IMR-90 (cell line): ENCODE measurements around the gene F10. TPM values are rescaled to one million over a fixed set of nuclear protein-coding genes. Genes with fewer than 3 reads are reported as not detected.

Experiments
- ATAC-seq: fragments of 200-7000 bp; cut with Tn5 transposase; 2 replicates; pipeline ENCODE4 v1.9.1; 2020; ENCODE audit warnings: low read depth, mild to moderate bottlenecking, moderate library complexity
- BruUV-seq: library from RNA; stranded (reverse); fragments of 400-500 nt; replicated peaks from 2 replicates; lab custom pipeline; 2021; lab: Mats Ljungman, UMichigan
- CTCF ChIA-PET: fragments of 300-600 bp; formaldehyde crosslinking; extraction: SDS; loops from one replicate; lab custom pipeline; 2021; ENCODE audit warnings: antibody characterized with exemption; lab: Yijun Ruan, JAX
- POLR2A ChIA-PET: fragments of 300-600 bp; sonication (Branson Sonifier 250); formaldehyde crosslinking; loops from one replicate; lab custom pipeline; 2022; ENCODE audit warnings: antibody characterized with exemption; ENCODE audit not compliant: unreplicated experiment; lab: Charles Lee
- DNase-seq: peaks from one replicate; pipeline ENCODE4 v3.0.0; 2013
- H2AFZ ChIP-seq: replicated peaks from 2 replicates; pipeline ENCODE3; 2013; ENCODE audit warnings: low read length, mild to moderate bottlenecking; ENCODE audit not compliant: poor library complexity
- H2AK5ac ChIP-seq: 2 replicates; pipeline ENCODE4 v1.6.1; 2013; ENCODE audit warnings: low read depth, low read length, inconsistent platforms
- H2AK9ac ChIP-seq: replicated peaks from 2 replicates; pipeline ENCODE3; 2013; ENCODE audit warnings: mild to moderate bottlenecking, low read depth, low read length, moderate library complexity; ENCODE audit not compliant: poor library complexity
- H2BK120ac ChIP-seq: 2 replicates; pipeline ENCODE4 v1.6.1; 2013; ENCODE audit warnings: low read depth, low read length, inconsistent platforms
- H2BK15ac ChIP-seq: 3 replicates; pipeline ENCODE4 v1.6.1; 2013; ENCODE audit warnings: low read depth, low read length, inconsistent platforms
- H2BK20ac ChIP-seq: 2 replicates; pipeline ENCODE4 v1.6.1; 2013; ENCODE audit warnings: low read depth, mild to moderate bottlenecking, inconsistent platforms, low read length, moderate library complexity
- H2BK5ac ChIP-seq: 2 replicates; pipeline ENCODE4 v1.6.1; 2013; ENCODE audit warnings: mild to moderate bottlenecking, low read depth, low read length, inconsistent platforms; ENCODE audit not compliant: poor library complexity, severe bottlenecking
- H3K14ac ChIP-seq: replicated peaks from 2 replicates; pipeline ENCODE4 v1.6.1; 2013; ENCODE audit warnings: low read depth, low read length, inconsistent platforms
- H3K18ac ChIP-seq: 2 replicates; pipeline ENCODE4 v1.6.1; 2013; ENCODE audit warnings: low read depth, low read length, control low read depth
- H3K23ac ChIP-seq: 2 replicates; pipeline ENCODE4 v1.6.1; 2013; ENCODE audit warnings: low read depth, low read length, inconsistent platforms
- H3K27ac ChIP-seq: 2 replicates; pipeline ENCODE4 v1.5.1; 2013; ENCODE audit warnings: mild to moderate bottlenecking, control low read depth, low read length; ENCODE audit not compliant: insufficient read depth
- H3K27me3 ChIP-seq: 2 replicates; pipeline ENCODE4 v1.6.1; 2013; ENCODE audit warnings: low read length; ENCODE audit not compliant: control insufficient read depth, insufficient read depth
- H3K36me3 ChIP-seq: 2 replicates; pipeline ENCODE4 v1.6.1; 2013; ENCODE audit warnings: low read length, mixed read lengths; ENCODE audit not compliant: control insufficient read depth, insufficient read depth
- H3K4ac ChIP-seq: 2 replicates; pipeline ENCODE4 v1.6.1; 2013; ENCODE audit warnings: low read depth, low read length, inconsistent platforms
- H3K4me1 ChIP-seq: 2 replicates; pipeline ENCODE4 v1.6.1; 2013; ENCODE audit warnings: low read length, mixed read lengths; ENCODE audit not compliant: control insufficient read depth, insufficient read depth
- H3K4me2 ChIP-seq: 2 replicates; pipeline ENCODE4 v1.6.1; 2013; ENCODE audit warnings: low read depth, mild to moderate bottlenecking, control low read depth, low read length, moderate library complexity
- H3K4me3 ChIP-seq: 2 replicates; pipeline ENCODE4 v1.5.1; 2013; ENCODE audit warnings: low read depth, mild to moderate bottlenecking, control low read depth, low read length, moderate library complexity; ENCODE audit not compliant: insufficient read depth
- H3K56ac ChIP-seq: 2 replicates; pipeline ENCODE4 v1.6.1; 2013; ENCODE audit warnings: low read length, inconsistent platforms; ENCODE audit not compliant: insufficient read depth; ENCODE audit errors: extremely low read depth
- H3K79me1 ChIP-seq, 2 experiments: 2 replicates each; pipeline ENCODE4 v1.6.1; 2013; ENCODE audit warnings: low read length in 2 of 2, inconsistent platforms in 1 of 2, low read depth in 1 of 2
- H3K9ac ChIP-seq: 2 replicates; pipeline ENCODE4 v1.6.1; 2013; ENCODE audit warnings: low read depth, low read length, control low read depth
- H3K9me1 ChIP-seq: 2 replicates; pipeline ENCODE4 v1.6.1; 2013; ENCODE audit warnings: low read length, inconsistent platforms; ENCODE audit not compliant: insufficient read depth
- H3K9me3 ChIP-seq: 2 replicates; pipeline ENCODE4 v1.6.1; 2013; ENCODE audit warnings: low read length; ENCODE audit not compliant: control insufficient read depth, insufficient read depth
- H4K20me1 ChIP-seq: 2 replicates; pipeline ENCODE4 v1.6.1; 2013; ENCODE audit warnings: low read length, inconsistent platforms; ENCODE audit not compliant: insufficient read depth
- H4K5ac ChIP-seq: 2 replicates; pipeline ENCODE4 v1.6.1; 2013; ENCODE audit warnings: mild to moderate bottlenecking, low read depth, low read length, control low read depth
- H4K8ac ChIP-seq, 2 experiments: 2 replicates each; pipeline ENCODE4 v1.6.1; 2013; ENCODE audit warnings: low read depth in 2 of 2, low read length in 2 of 2, control low read depth in 1 of 2, inconsistent platforms in 1 of 2
- H4K91ac ChIP-seq: 2 replicates; pipeline ENCODE4 v1.6.1; 2013; ENCODE audit warnings: low read depth, low read length, inconsistent platforms; ENCODE audit not compliant: insufficient read depth
- BHLHE40 ChIP-seq: fragments of 150-350 bp; IDR thresholded peaks from 2 replicates; pipeline ENCODE4 v1.6.1; 2016; ENCODE audit warnings: mild to moderate bottlenecking, low read depth, low read length
- CEBPB ChIP-seq: IDR thresholded peaks from 2 replicates; pipeline ENCODE4 v1.6.1; 2012; ENCODE audit warnings: low read depth, low read length, improper control_type of control experiment
- CHD1 ChIP-seq: IDR thresholded peaks from 2 replicates; pipeline ENCODE4 v1.6.1; 2012; ENCODE audit warnings: low read depth, low read length, improper control_type of control experiment
- FOS ChIP-seq: fragments of 150-350 bp; IDR thresholded peaks from 2 replicates; pipeline ENCODE4 v1.6.1; 2016; ENCODE audit warnings: low read depth, low read length
- MAFK ChIP-seq: IDR thresholded peaks from 2 replicates; pipeline ENCODE4 v1.6.1; 2012; ENCODE audit warnings: low read depth, low read length, improper control_type of control experiment
- MXI1 ChIP-seq: IDR thresholded peaks from 2 replicates; pipeline ENCODE4 v1.6.1; 2012; ENCODE audit warnings: low read depth, mild to moderate bottlenecking, low read length, moderate library complexity, borderline replicate concordance
- NFE2L2 ChIP-seq: fragments of 150-350 bp; IDR thresholded peaks from 2 replicates; pipeline ENCODE4 v1.6.1; 2016; ENCODE audit warnings: low read depth, mild to moderate bottlenecking, low read length
- POLR2A ChIP-seq: IDR thresholded peaks from 2 replicates; pipeline ENCODE4 v1.6.1; 2012; ENCODE audit warnings: mild to moderate bottlenecking, low read depth, low read length
- RAD21 ChIP-seq: IDR thresholded peaks from 2 replicates; pipeline ENCODE4 v1.6.1; 2012; ENCODE audit warnings: low read length, improper control_type of control experiment
- RCOR1 ChIP-seq: IDR thresholded peaks from 2 replicates; pipeline ENCODE4 v1.6.1; 2012; ENCODE audit warnings: mild to moderate bottlenecking, low read length, improper control_type of control experiment; ENCODE audit not compliant: insufficient replicate concordance
- RFX5 ChIP-seq: IDR thresholded peaks from 2 replicates; pipeline ENCODE4 v1.8.0; 2012; ENCODE audit warnings: low read depth, mild to moderate bottlenecking, low read length, moderate library complexity
- SMC3 ChIP-seq: fragments of 150-350 bp; IDR thresholded peaks from 2 replicates; pipeline ENCODE4 v1.6.1; 2016; ENCODE audit warnings: low read depth, mild to moderate bottlenecking, antibody characterized with exemption, low read length, moderate library complexity
- WGBS, 2 experiments: methylation state at CpG; one replicate each; pipeline versions ENCODE4 v1.1.5 to v1.1.7; 2013; ENCODE audit warnings: missing lambda C conversion rate in 2 of 2; ENCODE audit not compliant: insufficient read length in 1 of 2; ENCODE audit errors: extremely low coverage in 2 of 2; 5-methylcytosine and 5-hydroxymethylcytosine counted together
- dilution Hi-C: fragments of 300-500 bp; cut with HindIII; formaldehyde crosslinking; loops from one replicate; pipeline ENCODE4 v1.14.3; 2018; ENCODE audit warnings: low sequenced_read_pairs; ENCODE audit not compliant: unreplicated experiment
- in situ Hi-C: fragments of 300-500 bp; cut with MboI; formaldehyde crosslinking; loops from 3 replicates; pipeline ENCODE4 v1.14.3; 2019; ENCODE audit warnings: low sequenced_read_pairs, inconsistent platforms, mixed read lengths
- intact Hi-C: fragments of 100-400 bp; cut with micrococcal nuclease; formaldehyde crosslinking; loops from 2 replicates; pipeline ENCODE4 v1.10.0; 2022
- polyA plus RNA-seq, 3 experiments: library from polyadenylated mRNA; depleted of rRNA; stranded (reverse); fragments of >200 nt; gene quantifications; 2 replicates each; pipeline ENCODE4 v1.2.3, GENCODE V29; 2012; ENCODE audit warnings: low replicate concordance in 1 of 3
- total RNA-seq: library from RNA; depleted of rRNA; stranded (reverse); fragments of >200 nt; gene quantifications from 2 replicates; pipeline ENCODE4 v1.2.3, GENCODE V29; 2012
- TF ChIP-seq, protein P1 (sequence below): conservative IDR thresholded peaks from 2 replicates; pipeline ENCODE4 v1.5.1; 2012; ENCODE audit warnings: mild to moderate bottlenecking, low read depth, low read length, improper control_type of control experiment
- TF ChIP-seq, protein P2 (sequence below): fragments of 150-350 bp; IDR thresholded peaks from 2 replicates; pipeline ENCODE4 v1.6.1; 2017; ENCODE audit warnings: mild to moderate bottlenecking, antibody characterized with exemption, low read length, low read depth

Gene F10
- total and polyA plus RNA-seq, 2 of the 4 experiments (the other 2 are of a cell fraction) = 9.1 to 19.5 TPM

DNA sequence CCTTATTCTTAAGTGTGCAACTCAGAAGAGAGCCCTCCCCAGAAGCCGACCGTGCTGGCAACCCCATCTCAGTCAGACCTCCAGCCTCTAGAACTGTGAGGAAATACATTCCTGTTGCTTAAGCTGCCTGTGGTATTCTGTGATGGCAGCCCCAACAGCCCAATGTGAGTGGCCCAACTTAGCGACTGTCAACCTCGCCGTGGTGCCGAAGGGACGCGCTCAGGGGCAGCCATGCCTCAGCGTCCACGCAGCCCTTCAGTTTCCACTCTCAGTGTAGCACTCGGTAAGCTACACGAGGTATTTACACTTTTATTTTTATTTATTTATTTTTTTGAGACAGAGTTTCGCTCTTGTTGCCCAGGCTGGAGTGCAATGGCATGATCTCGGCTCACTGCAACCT, 54.2 kb downstream of the F10 start:
- Histone ChIP-seq H3K27me3 (no peaks in the 10 kb centered on the region), H3K23ac (no peak overlapping the region; the same call in 1 of the 2 replicates), H2BK15ac (peak overlapping the region; percentile 58; the same call in 1 of the 3 replicates), H3K36me3 (peaks cover 55% of the 10 kb centered on the region), H2BK120ac (peak overlapping the region; percentile 72), H3K4me3 (no peak overlapping the region), H4K20me1 (no peaks in the 10 kb centered on the region), H3K9me3 (no peaks in the 10 kb centered on the region), H3K27ac (peak overlapping the region; percentile 72), H3K79me1 (peaks cover 17 to 56% of the 10 kb centered on the region in 2 experiments; a peak in 3 of 4 replicates), H3K9me1 (peaks cover 20% of the 10 kb centered on the region), H3K4me1 (peaks cover 22% of the 10 kb centered on the region), H2BK5ac (peak overlapping the region; percentile 79), H3K4me2 (no peak overlapping the region), H3K14ac (peak overlapping the region; percentile 12; the same call in 1 of the 2 replicates), H2AFZ (no peak overlapping the region), H3K56ac (0 out of 2 replicates have a peak overlapping the region, but pooled peaks have one; percentile 13), H4K91ac (peak overlapping the region; percentile 71), H2AK9ac (no peak overlapping the region), H4K5ac (peak overlapping the region; percentile 55; the same call in 1 of the 2 replicates), H4K8ac (peak overlapping the region; percentile 86 to 87; a peak in 3 of 4 replicates), H3K9ac (no peak overlapping the region), H2AK5ac (peak overlapping the region; percentile 92), H3K18ac (no peak overlapping the region), H2BK20ac (peak overlapping the region; percentile 30; the same call in 1 of the 2 replicates), H3K4ac (peak overlapping the region; percentile 76)
- in situ Hi-C loops (no loop called here), dilution Hi-C loops (no loop called here), intact Hi-C loops (no loop called here)
- no CpG with 5 or more reads among the region's 14 CpGs for WGBS, 2 experiments
- DNase-seq (no peak), ATAC-seq (no peak)
- ChIA-PET POLR2A (no interaction called here), CTCF (no interaction called here)
- no peak for TF ChIP-seq SMC3
- TF ChIP-seq NFE2L2 = no peak
- TF ChIP-seq BHLHE40 = no peak
- no peak for TF ChIP-seq RCOR1
- no peak for TF ChIP-seq MAFK
- no peak for TF ChIP-seq CEBPB
- TF ChIP-seq, protein P1, sequence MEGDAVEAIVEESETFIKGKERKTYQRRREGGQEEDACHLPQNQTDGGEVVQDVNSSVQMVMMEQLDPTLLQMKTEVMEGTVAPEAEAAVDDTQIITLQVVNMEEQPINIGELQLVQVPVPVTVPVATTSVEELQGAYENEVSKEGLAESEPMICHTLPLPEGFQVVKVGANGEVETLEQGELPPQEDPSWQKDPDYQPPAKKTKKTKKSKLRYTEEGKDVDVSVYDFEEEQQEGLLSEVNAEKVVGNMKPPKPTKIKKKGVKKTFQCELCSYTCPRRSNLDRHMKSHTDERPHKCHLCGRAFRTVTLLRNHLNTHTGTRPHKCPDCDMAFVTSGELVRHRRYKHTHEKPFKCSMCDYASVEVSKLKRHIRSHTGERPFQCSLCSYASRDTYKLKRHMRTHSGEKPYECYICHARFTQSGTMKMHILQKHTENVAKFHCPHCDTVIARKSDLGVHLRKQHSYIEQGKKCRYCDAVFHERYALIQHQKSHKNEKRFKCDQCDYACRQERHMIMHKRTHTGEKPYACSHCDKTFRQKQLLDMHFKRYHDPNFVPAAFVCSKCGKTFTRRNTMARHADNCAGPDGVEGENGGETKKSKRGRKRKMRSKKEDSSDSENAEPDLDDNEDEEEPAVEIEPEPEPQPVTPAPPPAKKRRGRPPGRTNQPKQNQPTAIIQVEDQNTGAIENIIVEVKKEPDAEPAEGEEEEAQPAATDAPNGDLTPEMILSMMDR = no peak
- TF ChIP-seq POLR2A = no peak
- no peak for TF ChIP-seq MXI1
- TF ChIP-seq RFX5 = no peak
- no peak for TF ChIP-seq RAD21
- no peak for TF ChIP-seq CHD1
- no peak for TF ChIP-seq FOS
- TF ChIP-seq, protein P2, sequence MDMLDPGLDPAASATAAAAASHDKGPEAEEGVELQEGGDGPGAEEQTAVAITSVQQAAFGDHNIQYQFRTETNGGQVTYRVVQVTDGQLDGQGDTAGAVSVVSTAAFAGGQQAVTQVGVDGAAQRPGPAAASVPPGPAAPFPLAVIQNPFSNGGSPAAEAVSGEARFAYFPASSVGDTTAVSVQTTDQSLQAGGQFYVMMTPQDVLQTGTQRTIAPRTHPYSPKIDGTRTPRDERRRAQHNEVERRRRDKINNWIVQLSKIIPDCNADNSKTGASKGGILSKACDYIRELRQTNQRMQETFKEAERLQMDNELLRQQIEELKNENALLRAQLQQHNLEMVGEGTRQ = no peak
- BruUV-seq = no TSS peak
